GM12878 (cell line): ENCODE measurements around the gene HMGCR. TPM values are rescaled to one million over a fixed set of nuclear protein-coding genes. Genes with fewer than 3 reads are reported as not detected.

Experiments used
- ATAC-seq: fragments of 200-7000 bp; cut with Tn5 transposase; 3 replicates; pipeline ENCODE4 v1.9.1; 2020; ENCODE audit warnings: mild to moderate bottlenecking, moderate library complexity
- BruUV-seq: library from RNA; stranded (reverse); fragments of 400-500 nt; replicated peaks from 2 replicates; lab custom pipeline; 2021; lab: Mats Ljungman, UMichigan
- CTCF ChIA-PET: fragments of 300-600 bp; sonication (Branson Sonifier 250); formaldehyde crosslinking; extraction: SDS; loops from one replicate; lab custom pipeline; 2021; ENCODE audit warnings: inconsistent platforms; lab: Yijun Ruan, JAX
- POLR2A ChIA-PET: fragments of 350-600 bp; formaldehyde crosslinking; extraction: SDS; loops from one replicate; lab custom pipeline; 2021; ENCODE audit warnings: inconsistent platforms; lab: Charles Lee
- RAD21 ChIA-PET: fragments of 300-600 bp; sonication (Branson Sonifier 250); formaldehyde crosslinking; loops from one replicate; lab custom pipeline; 2023; ENCODE audit warnings: antibody characterized with exemption; ENCODE audit not compliant: unreplicated experiment; lab: Charles Lee
- SMC1A ChIA-PET: fragments of 300-600 bp; sonication (Branson Sonifier 250); formaldehyde crosslinking; loops from one replicate; lab custom pipeline; 2023; ENCODE audit not compliant: unreplicated experiment, uncharacterized antibody; lab: Charles Lee
- DNase-seq: peaks from one replicate; pipeline ENCODE4 v3.0.0-alpha.2; 2011; ENCODE audit warnings: low read depth, low spot score
- FAIRE-seq: peaks from 3 replicates; lab custom pipeline; 2011; peaks lifted over from hg19 to GRCh38; lab: Jason Lieb, UNC
- H2AFZ ChIP-seq: 2 replicates; pipeline ENCODE4 v1.6.0; 2011; ENCODE audit warnings: low read depth, low read length, control low read depth; ENCODE audit not compliant: control insufficient read depth
- H3K27ac ChIP-seq: 2 replicates; pipeline ENCODE4 v1.5.1; 2011; ENCODE audit warnings: control low read depth; ENCODE audit not compliant: control insufficient read depth, insufficient read depth
- H3K27me3 ChIP-seq, 2 experiments: replicated peaks in 1 of 2; 2 replicates each; pipeline versions ENCODE4 v1.6.0 to v1.6.1; 2011; ENCODE audit warnings: low read length in 1 of 2; ENCODE audit not compliant: control insufficient read depth in 2 of 2, insufficient read depth in 2 of 2
- H3K36me3 ChIP-seq, 2 experiments: 2 replicates each; pipeline ENCODE4 v1.5.1; 2011; ENCODE audit warnings: low read length in 1 of 2; ENCODE audit not compliant: control insufficient read depth in 2 of 2, insufficient read depth in 2 of 2
- H3K4me1 ChIP-seq: 2 replicates; pipeline ENCODE4 v1.6.1; 2011; ENCODE audit warnings: mild to moderate bottlenecking, low read length, moderate library complexity, mixed read lengths; ENCODE audit not compliant: control insufficient read depth, insufficient read depth
- H3K4me2 ChIP-seq: 2 replicates; pipeline ENCODE4 v1.6.0; 2011; ENCODE audit warnings: control low read depth; ENCODE audit not compliant: control insufficient read depth, insufficient read depth
- H3K4me3 ChIP-seq: fragments of 200-600 bp; sonication (generic); 2 replicates; pipeline ENCODE4 v1.5.1; 2016
- H3K79me2 ChIP-seq: 2 replicates; pipeline ENCODE4 v1.6.0; 2011; ENCODE audit warnings: low read length; ENCODE audit not compliant: control insufficient read depth, insufficient read depth
- H3K9ac ChIP-seq: 2 replicates; pipeline ENCODE4 v1.8.0; 2011; ENCODE audit warnings: low read length, control low read depth, mixed read lengths; ENCODE audit not compliant: control insufficient read depth, insufficient read depth
- H3K9me3 ChIP-seq: replicated peaks from 3 replicates; pipeline ENCODE4 v1.5.1; 2011; ENCODE audit warnings: mild to moderate bottlenecking, low read length; ENCODE audit not compliant: control insufficient read depth, insufficient read depth
- H4K20me1 ChIP-seq: 2 replicates; pipeline ENCODE4 v1.6.0; 2011; ENCODE audit not compliant: control insufficient read depth, insufficient read depth
- CHD1 ChIP-seq: IDR thresholded peaks from 2 replicates; pipeline ENCODE4 v1.6.1; 2012; ENCODE audit warnings: low read depth, low read length, improper control_type of control experiment
- EGR1 ChIP-seq, 2 experiments: IDR thresholded peaks; 1 replicate in 1 of 2; 2 replicates in 1 of 2; pipeline ENCODE4 v1.6.1; 2011 to 2012; ENCODE audit warnings: low read depth in 2 of 2, low read length in 2 of 2, borderline replicate concordance in 1 of 2, mild to moderate bottlenecking in 1 of 2, moderate library complexity in 1 of 2
- GABPA ChIP-seq: IDR thresholded peaks from 2 replicates; pipeline ENCODE4 v1.6.1; 2014; ENCODE audit warnings: antibody characterized with exemption, low read depth, mild to moderate bottlenecking, inconsistent platforms
- HCFC1 ChIP-seq: fragments of 150-350 bp; IDR thresholded peaks from 2 replicates; pipeline ENCODE4 v1.6.1; 2014; ENCODE audit warnings: low read length
- IKZF1 ChIP-seq: fragments of 450-650 bp; conservative IDR thresholded peaks from 2 replicates; pipeline ENCODE4 v1.6.1; 2017; ENCODE audit warnings: antibody characterized with exemption, mild to moderate bottlenecking
- MYB ChIP-seq: fragments of 150-350 bp; IDR thresholded peaks from 2 replicates; pipeline ENCODE4 v1.6.1; 2014; ENCODE audit warnings: mild to moderate bottlenecking, low read depth, low read length, borderline replicate concordance
- PAX5 ChIP-seq: IDR thresholded peaks from 2 replicates; pipeline ENCODE4 v1.6.1; 2011; ENCODE audit warnings: low read depth, low read length, borderline replicate concordance
- PML ChIP-seq: IDR thresholded peaks from 2 replicates; pipeline ENCODE4 v1.6.1; 2012; ENCODE audit warnings: low read length, inconsistent platforms
- POLR2AphosphoS2 ChIP-seq: IDR thresholded peaks from 2 replicates; pipeline ENCODE4 v1.6.1; 2011; ENCODE audit warnings: low read depth, mild to moderate bottlenecking, low read length, improper control_type of control experiment, moderate library complexity
- POU2F2 ChIP-seq: IDR thresholded peaks from 3 replicates; pipeline ENCODE4 v1.6.1; 2011; ENCODE audit warnings: low read depth, mild to moderate bottlenecking, low read length, borderline replicate concordance
- RELB ChIP-seq: fragments of 450-650 bp; IDR thresholded peaks from 2 replicates; pipeline ENCODE4 v1.6.1; 2017; ENCODE audit warnings: low read depth, mild to moderate bottlenecking, moderate library complexity
- SMC3 ChIP-seq: IDR thresholded peaks from 2 replicates; pipeline ENCODE4 v1.6.1; 2011; ENCODE audit warnings: low read length, improper control_type of control experiment, borderline replicate concordance
- TCF3 ChIP-seq: IDR thresholded peaks from 2 replicates; pipeline ENCODE4 v1.6.1; 2012; ENCODE audit warnings: low read depth, mild to moderate bottlenecking, low read length, borderline replicate concordance; ENCODE audit not compliant: insufficient read depth
- TCF7 ChIP-seq: IDR thresholded peaks from 2 replicates; pipeline ENCODE4 v1.6.1; 2014; ENCODE audit warnings: antibody characterized with exemption, borderline replicate concordance
- ZBED1 ChIP-seq: IDR thresholded peaks from 2 replicates; pipeline ENCODE4 v1.6.1; 2016; ENCODE audit warnings: borderline replicate concordance
- ZNF687 ChIP-seq: fragments of 450-650 bp; IDR thresholded peaks from 2 replicates; pipeline ENCODE4 v1.6.1; 2017; ENCODE audit warnings: mild to moderate bottlenecking, moderate library complexity
- WGBS: methylation state at CpG from one replicate; pipeline ENCODE4 v1.1.6; 2016; ENCODE audit warnings: low lambda C conversion rate; ENCODE audit not compliant: insufficient replicate concordance, insufficient coverage; ENCODE audit errors: missing lambda C conversion rate; 5-methylcytosine and 5-hydroxymethylcytosine counted together
- in situ Hi-C: fragments of 300-500 bp; cut with MboI; formaldehyde crosslinking; loops from 9 replicates; pipeline ENCODE4 v1.14.3; 2018; ENCODE audit warnings: mixed read lengths
- intact Hi-C: fragments of 100-400 bp; cut with micrococcal nuclease; formaldehyde crosslinking; loops from one replicate; pipeline ENCODE4 v1.14.2; 2022; ENCODE audit not compliant: unreplicated experiment
- polyA plus RNA-seq, 11 experiments: library from polyadenylated mRNA; depleted of rRNA in 4 of 11; unstranded in 6 of 11; stranded (reverse) in 5 of 11; fragments of >200 nt; fragmentation: Nextera tagmentation in 4 of 11; fragmentation: Illumina TruSeq in 1 of 11; extraction: Ambion mirVana in 4 of 11; extraction: Trizol in 1 of 11; gene quantifications; 1 replicate in 1 of 11; 2 replicates in 10 of 11; pipeline versions ENCODE4 v1.2.1 to v1.2.3, GENCODE V29; 2011 to 2016; ENCODE audit warnings: inconsistent platforms in 2 of 11, missing spikeins in 2 of 11, low read depth in 1 of 11
- total RNA-seq, 4 experiments: library from RNA; depleted of rRNA in 3 of 4; stranded (reverse); fragments of >200 nt in 3 of 4; fragmentation: Illumina TruSeq in 1 of 4; extraction: Trizol in 1 of 4; gene quantifications; 2 replicates each; pipeline versions ENCODE4 v1.2.1 to v1.2.3, GENCODE V29; 2013 to 2021

The HMGCR gene
- total and polyA plus RNA-seq, 10 of the 15 experiments (the other 5 are each of a cell fraction or from before 2014, with no cell fraction given) = 30.8 to 119 (median 73.9) TPM

DNA sequence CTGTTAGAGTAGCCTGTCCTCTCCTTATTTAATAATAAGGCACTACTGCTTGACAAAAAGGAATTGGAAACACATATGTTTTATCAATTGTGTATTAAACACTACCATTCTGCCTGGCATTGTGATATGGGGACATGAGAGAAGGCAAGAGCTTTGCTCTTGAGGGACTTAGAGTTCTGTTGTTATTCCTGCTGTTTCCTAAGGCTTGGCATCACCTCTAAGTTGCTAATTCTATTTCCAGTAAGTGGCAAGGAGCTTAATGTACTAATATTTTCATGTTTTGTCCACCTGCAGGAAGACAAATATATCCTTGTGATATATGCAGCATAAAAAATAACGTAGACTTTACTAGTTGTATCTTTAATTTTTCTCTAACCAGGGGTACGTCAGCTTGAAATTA, 12.6 kb downstream of the HMGCR start (continued):
- TF ChIP-seq TCF3 (no peak), PAX5 (no peak), GABPA (no peak)
- TF ChIP-seq, all 136 proteins: peak for 0

DNA sequence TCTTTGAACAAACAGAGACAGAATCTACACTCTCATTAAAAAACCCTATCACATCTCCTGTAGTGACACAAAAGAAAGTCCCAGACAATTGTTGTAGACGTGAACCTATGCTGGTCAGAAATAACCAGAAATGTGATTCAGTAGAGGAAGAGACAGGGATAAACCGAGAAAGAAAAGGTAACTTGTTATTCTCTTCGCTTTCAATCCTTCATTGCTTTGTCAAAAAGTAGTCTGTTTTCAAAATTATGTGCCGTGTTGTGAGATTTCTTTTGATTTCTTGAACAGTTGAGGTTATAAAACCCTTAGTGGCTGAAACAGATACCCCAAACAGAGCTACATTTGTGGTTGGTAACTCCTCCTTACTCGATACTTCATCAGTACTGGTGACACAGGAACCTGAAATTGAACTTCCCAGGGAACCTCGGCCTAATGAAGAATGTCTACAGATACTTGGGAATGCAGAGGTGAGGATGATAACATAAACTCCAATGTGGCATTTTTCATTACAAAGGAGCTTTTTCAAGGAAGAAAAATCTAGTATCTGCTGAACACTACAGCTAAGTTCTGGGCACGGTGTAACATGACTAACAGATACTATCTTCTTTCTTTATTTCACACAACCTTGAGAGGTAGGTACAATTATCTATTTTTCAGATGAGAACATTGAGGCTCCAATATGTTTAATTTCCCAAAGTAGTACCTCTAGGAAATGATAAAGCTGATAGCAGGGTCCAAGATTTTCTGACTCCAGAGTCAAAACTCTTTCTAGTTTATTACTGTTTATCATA, 14.3 kb downstream of the HMGCR start:
- Histone ChIP-seq H3K4me2 (no peak overlapping the region), H3K27me3 (no peaks in the 10 kb centered on the region), H3K27ac (no peak overlapping the region), H3K9ac (no peak overlapping the region; the same call in 1 of the 2 replicates), H4K20me1 (no peaks in the 10 kb centered on the region), H3K4me1 (no peaks in the 10 kb centered on the region; the same call in 1 of the 2 replicates), H2AFZ (no peak overlapping the region), H3K4me3 (no peak overlapping the region), H3K9me3 (no peaks in the 10 kb centered on the region; the same call in 2 of the 3 replicates), H3K79me2 (peaks cover 9% of the 10 kb centered on the region; the same call in 1 of the 2 replicates), H3K36me3 (peaks cover 5 to 56% of the 10 kb centered on the region in 2 experiments)
- ChIA-PET CTCF (interaction anchor here (0.6 to 2.9 kb wide), 5 partner anchors 11 to 332 kb away, joined by 3 to 13 read pairs (median 4); no protein-coding TSS in a partner anchor), POLR2A (interaction anchor here (0.6 to 4.1 kb wide), 8 partner anchors 9 to 504 kb away, joined by 3 to 19 read pairs (median 4); partner anchors contain the start of gene HMGCR), SMC1A (interaction anchor here (0.6 to 4.3 kb wide), 12 partner anchors 10 to 330 kb away, joined by 3 to 27 read pairs (median 4); partner anchors contain the start of genes ANKRD31 and HMGCR), RAD21 (interaction anchor here (0.8 to 3.4 kb wide), 6 partner anchors 11 to 328 kb away, joined by 3 to 12 read pairs (median 4); partner anchors contain the start of gene HMGCR)
- BruUV-seq = no TSS peak
- no peak for DNase-seq
- FAIRE-seq = no peak
- peak; percentile 76 for ATAC-seq
- 81% methylated on average over 7 of the region's 7 CpGs for WGBS
- in situ Hi-C loops (no loop called here), intact Hi-C loops (loop anchor here (10.0 kb wide), 1 partner anchor 63 kb away; no protein-coding TSS in a partner anchor)
- TF ChIP-seq TCF7 (no peak), PML (no peak), EGR1 (IDR thresholded peaks at IDR 0.05; ENCODE audit: borderline replicate concordance in 1 of 2, low read depth in 2 of 2, low read length in 2 of 2) (no peak), SMC3 (no peak), ZNF687 (no peak), PAX5 (no peak), ZBED1 (no peak), POU2F2 (no peak), IKZF1 (0 out of 2 replicates have a peak, but pooled peaks have one; percentile 16), POLR2AphosphoS2 (no peak), MYB (no peak), RELB (no peak), HCFC1 (no peak), CHD1 (no peak)
